ENCODE results near the gene SPRTN.
"Not testable (repeated sequence)": the region's sequence is repeated elsewhere in the genome, so short reads cannot be mapped to it uniquely, and the experiment has no call there.

The SPRTN gene

GRCh38 chr1:231335663-231336602 lies 2.2 kb upstream of the SPRTN start:
- DNase-seq (ENCODE audit: low read depth) = no peak

- DNase-seq (ENCODE audit: low read depth) = no peak
Measured at GRCh38 chr1:231337043-231337471, 1.0 kb upstream of the SPRTN start.

- DNase-seq (ENCODE audit: low read depth) = peak; percentile 94
Measured at GRCh38 chr1:231337472-231338269, 422 bp upstream of the SPRTN start, which contains the start of gene EXOC8. EXOC8 (minus strand) TSS chr1:231337852; CDS start chr1:231337745, 107 bp downstream.

GRCh38 chr1:231340328-231341013 lies 2.4 kb downstream of the SPRTN start:
- no peak for DNase-seq (ENCODE audit: low read depth)

GRCh38 chr1:231347961-231348360 lies 9.9 kb downstream of the SPRTN start:
- DNase-seq (ENCODE audit: low read depth) = no peak

- DNase-seq (ENCODE audit: low read depth) = no peak
Measured at GRCh38 chr1:231348442-231348841, 10.3 kb downstream of the SPRTN start.

- not testable (repeated sequence) for DNase-seq (ENCODE audit: low read depth)
Measured at GRCh38 chr1:231348856-231349255, 10.8 kb downstream of the SPRTN start.

GRCh38 chr1:231351816-231352215 lies 13.7 kb downstream of the SPRTN start:
- DNase-seq (ENCODE audit: low read depth) = no peak

GRCh38 chr1:231353086-231353485 lies 15.0 kb downstream of the SPRTN start:
- DNase-seq (ENCODE audit: low read depth) = no peak

GRCh38 chr1:231354330-231355020 lies 16.4 kb downstream of the SPRTN start:
- no peak for DNase-seq (ENCODE audit: low read depth)

GRCh38 chr1:231355171-231355570 lies 17.1 kb downstream of the SPRTN start:
- no peak for DNase-seq (ENCODE audit: low read depth)

- no peak for DNase-seq (ENCODE audit: low read depth)
Measured at GRCh38 chr1:231357187-231357772, 19.2 kb downstream of the SPRTN start.

- DNase-seq (ENCODE audit: low read depth) = peak; percentile 81
Measured at GRCh38 chr1:231357831-231358354, 19.8 kb downstream of the SPRTN start.

- DNase-seq (ENCODE audit: low read depth) = peak; percentile 96
Measured at GRCh38 chr1:231359113-231359512, 21.0 kb downstream of the SPRTN start.

- no peak for DNase-seq (ENCODE audit: low read depth)
Measured at GRCh38 chr1:231362325-231362724, 24.2 kb downstream of the SPRTN start.

- no peak for DNase-seq (ENCODE audit: low read depth)
Measured at GRCh38 chr1:231363624-231364023, 25.5 kb downstream of the SPRTN start.

GRCh38 chr1:231364192-231364591 lies 26.1 kb downstream of the SPRTN start:
- no peak for DNase-seq (ENCODE audit: low read depth)

GRCh38 chr1:231369282-231369681 lies 31.2 kb downstream of the SPRTN start:
- DNase-seq (ENCODE audit: low read depth) = no peak

- DNase-seq (ENCODE audit: low read depth) = no peak
Measured at GRCh38 chr1:231372501-231372900, 34.4 kb downstream of the SPRTN start.

GRCh38 chr1:231374394-231374793 lies 36.3 kb downstream of the SPRTN start:
- DNase-seq (ENCODE audit: low read depth) = no peak

GRCh38 chr1:231376101-231376500 lies 38.0 kb downstream of the SPRTN start:
- peak; percentile 69 for DNase-seq (ENCODE audit: low read depth)
